Tibial nerve (tissue), 3 donors: ENCODE results near the gene PTGR1.

Source experiments
- CTCF ChIP-seq, 5 experiments: fragments of 200-600 bp in 3 of 5; fragments of 450-650 bp in 2 of 5; sonication (generic) in 3 of 5; IDR thresholded peaks; one replicate each; pipeline ENCODE4 v1.5.1; 2016 to 2019; ENCODE audit warnings: antibody characterized with exemption in 5 of 5, mild to moderate bottlenecking in 3 of 5, moderate library complexity in 2 of 5
- POLR2A ChIP-seq, 2 donors: fragments of 450-650 bp; IDR thresholded peaks; one replicate each; pipeline ENCODE4 v1.6.1; 2017; ENCODE audit warnings: antibody characterized with exemption in 2 of 2, mild to moderate bottlenecking in 2 of 2, moderate library complexity in 2 of 2

- no peak for TF ChIP-seq CTCF (IDR thresholded peaks at IDR 0.05)
- TF ChIP-seq POLR2A (IDR thresholded peaks at IDR 0.05): no peak
Observed at GRCh38 chr9:111524731-111525055, 74.8 kb downstream of the PTGR1 start.
